Suprapubic skin (tissue), 4 donors: ENCODE results near the gene EPB41L1.

ENCODE experiments used
- CTCF ChIP-seq, 2 donors: fragments of 200-600 bp in 1 of 2; fragments of 450-650 bp in 1 of 2; sonication (generic) in 1 of 2; IDR thresholded peaks; one replicate each; pipeline ENCODE4 v1.5.1; 2016 to 2019; ENCODE audit warnings: antibody characterized with exemption in 2 of 2, mild to moderate bottlenecking in 1 of 2, moderate library complexity in 1 of 2
- EP300 ChIP-seq: sonication (generic); formaldehyde crosslinking; IDR thresholded peaks from one replicate; pipeline ENCODE4 v1.6.1; 2017; ENCODE audit warnings: antibody characterized with exemption
- POLR2A ChIP-seq, 2 donors: fragments of 450-650 bp; IDR thresholded peaks; one replicate each; pipeline ENCODE4 v1.6.1; 2017; ENCODE audit warnings: antibody characterized with exemption in 2 of 2, mild to moderate bottlenecking in 2 of 2, moderate library complexity in 2 of 2
- POLR2AphosphoS5 ChIP-seq, 3 donors: sonication (generic); formaldehyde crosslinking; IDR thresholded peaks; one replicate each; pipeline ENCODE4 v1.6.1; 2017; ENCODE audit warnings: antibody characterized with exemption in 3 of 3

DNA sequence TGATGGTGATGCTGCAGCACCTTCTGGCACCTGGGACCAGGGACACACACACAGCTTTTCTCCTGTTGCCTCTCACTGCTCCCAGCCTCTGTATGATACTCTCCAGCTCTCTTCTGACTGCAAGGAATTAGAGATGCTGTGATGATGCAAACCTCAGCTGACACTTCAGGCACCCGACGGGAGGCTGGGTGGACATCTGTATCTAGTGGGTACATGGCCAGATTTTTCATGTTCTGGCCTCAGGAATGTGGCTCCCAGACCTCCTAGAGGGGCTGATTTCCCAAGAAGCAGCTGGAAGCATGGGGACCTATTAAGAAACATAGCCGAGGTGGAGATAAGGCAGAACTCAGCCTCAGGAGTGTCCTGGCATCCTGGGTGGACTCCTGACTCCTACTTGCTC, 6.8 kb upstream of the EPB41L1 start:
- TF ChIP-seq CTCF (IDR thresholded peaks at IDR 0.05) (no peak), POLR2A (IDR thresholded peaks at IDR 0.05) (no peak), POLR2AphosphoS5 (IDR thresholded peaks at IDR 0.05) (no peak), EP300 (no peak)
